IMR-90 (cell line): ENCODE measurements around the gene LRIG1. TPM values are rescaled to one million over a fixed set of nuclear protein-coding genes. Genes with fewer than 3 reads are reported as not detected.
A peak's percentile ranks its signal among the peaks of the same experiment; 100 is the strongest.

Experiments
- ATAC-seq: fragments of 200-7000 bp; cut with Tn5 transposase; 2 replicates; pipeline ENCODE4 v1.9.1; 2020; ENCODE audit warnings: low read depth, mild to moderate bottlenecking, moderate library complexity
- BruUV-seq: library from RNA; stranded (reverse); fragments of 400-500 nt; replicated peaks from 2 replicates; lab custom pipeline; 2021; lab: Mats Ljungman, UMichigan
- CTCF ChIA-PET: fragments of 300-600 bp; formaldehyde crosslinking; extraction: SDS; loops from one replicate; lab custom pipeline; 2021; ENCODE audit warnings: antibody characterized with exemption; lab: Yijun Ruan, JAX
- POLR2A ChIA-PET: fragments of 300-600 bp; sonication (Branson Sonifier 250); formaldehyde crosslinking; loops from one replicate; lab custom pipeline; 2022; ENCODE audit warnings: antibody characterized with exemption; ENCODE audit not compliant: unreplicated experiment; lab: Charles Lee
- DNase-seq: peaks from one replicate; pipeline ENCODE4 v3.0.0; 2013
- H2AFZ ChIP-seq: replicated peaks from 2 replicates; pipeline ENCODE3; 2013; ENCODE audit warnings: low read length, mild to moderate bottlenecking; ENCODE audit not compliant: poor library complexity
- H2AK5ac ChIP-seq: 2 replicates; pipeline ENCODE4 v1.6.1; 2013; ENCODE audit warnings: low read depth, low read length, inconsistent platforms
- H2AK9ac ChIP-seq: replicated peaks from 2 replicates; pipeline ENCODE3; 2013; ENCODE audit warnings: mild to moderate bottlenecking, low read depth, low read length, moderate library complexity; ENCODE audit not compliant: poor library complexity
- H2BK120ac ChIP-seq: 2 replicates; pipeline ENCODE4 v1.6.1; 2013; ENCODE audit warnings: low read depth, low read length, inconsistent platforms
- H2BK15ac ChIP-seq: 3 replicates; pipeline ENCODE4 v1.6.1; 2013; ENCODE audit warnings: low read depth, low read length, inconsistent platforms
- H2BK20ac ChIP-seq: 2 replicates; pipeline ENCODE4 v1.6.1; 2013; ENCODE audit warnings: low read depth, mild to moderate bottlenecking, inconsistent platforms, low read length, moderate library complexity
- H2BK5ac ChIP-seq: 2 replicates; pipeline ENCODE4 v1.6.1; 2013; ENCODE audit warnings: mild to moderate bottlenecking, low read depth, low read length, inconsistent platforms; ENCODE audit not compliant: poor library complexity, severe bottlenecking
- H3K14ac ChIP-seq: replicated peaks from 2 replicates; pipeline ENCODE4 v1.6.1; 2013; ENCODE audit warnings: low read depth, low read length, inconsistent platforms
- H3K18ac ChIP-seq: 2 replicates; pipeline ENCODE4 v1.6.1; 2013; ENCODE audit warnings: low read depth, low read length, control low read depth
- H3K23ac ChIP-seq: 2 replicates; pipeline ENCODE4 v1.6.1; 2013; ENCODE audit warnings: low read depth, low read length, inconsistent platforms
- H3K27ac ChIP-seq: 2 replicates; pipeline ENCODE4 v1.5.1; 2013; ENCODE audit warnings: mild to moderate bottlenecking, control low read depth, low read length; ENCODE audit not compliant: insufficient read depth
- H3K27me3 ChIP-seq: 2 replicates; pipeline ENCODE4 v1.6.1; 2013; ENCODE audit warnings: low read length; ENCODE audit not compliant: control insufficient read depth, insufficient read depth
- H3K36me3 ChIP-seq: 2 replicates; pipeline ENCODE4 v1.6.1; 2013; ENCODE audit warnings: low read length, mixed read lengths; ENCODE audit not compliant: control insufficient read depth, insufficient read depth
- H3K4ac ChIP-seq: 2 replicates; pipeline ENCODE4 v1.6.1; 2013; ENCODE audit warnings: low read depth, low read length, inconsistent platforms
- H3K4me1 ChIP-seq: 2 replicates; pipeline ENCODE4 v1.6.1; 2013; ENCODE audit warnings: low read length, mixed read lengths; ENCODE audit not compliant: control insufficient read depth, insufficient read depth
- H3K4me2 ChIP-seq: 2 replicates; pipeline ENCODE4 v1.6.1; 2013; ENCODE audit warnings: low read depth, mild to moderate bottlenecking, control low read depth, low read length, moderate library complexity
- H3K4me3 ChIP-seq: 2 replicates; pipeline ENCODE4 v1.5.1; 2013; ENCODE audit warnings: low read depth, mild to moderate bottlenecking, control low read depth, low read length, moderate library complexity; ENCODE audit not compliant: insufficient read depth
- H3K56ac ChIP-seq: 2 replicates; pipeline ENCODE4 v1.6.1; 2013; ENCODE audit warnings: low read length, inconsistent platforms; ENCODE audit not compliant: insufficient read depth; ENCODE audit errors: extremely low read depth
- H3K79me1 ChIP-seq, 2 experiments: 2 replicates each; pipeline ENCODE4 v1.6.1; 2013; ENCODE audit warnings: low read length in 2 of 2, inconsistent platforms in 1 of 2, low read depth in 1 of 2
- H3K9ac ChIP-seq: 2 replicates; pipeline ENCODE4 v1.6.1; 2013; ENCODE audit warnings: low read depth, low read length, control low read depth
- H3K9me1 ChIP-seq: 2 replicates; pipeline ENCODE4 v1.6.1; 2013; ENCODE audit warnings: low read length, inconsistent platforms; ENCODE audit not compliant: insufficient read depth
- H3K9me3 ChIP-seq: 2 replicates; pipeline ENCODE4 v1.6.1; 2013; ENCODE audit warnings: low read length; ENCODE audit not compliant: control insufficient read depth, insufficient read depth
- H4K20me1 ChIP-seq: 2 replicates; pipeline ENCODE4 v1.6.1; 2013; ENCODE audit warnings: low read length, inconsistent platforms; ENCODE audit not compliant: insufficient read depth
- H4K5ac ChIP-seq: 2 replicates; pipeline ENCODE4 v1.6.1; 2013; ENCODE audit warnings: mild to moderate bottlenecking, low read depth, low read length, control low read depth
- H4K8ac ChIP-seq, 2 experiments: 2 replicates each; pipeline ENCODE4 v1.6.1; 2013; ENCODE audit warnings: low read depth in 2 of 2, low read length in 2 of 2, control low read depth in 1 of 2, inconsistent platforms in 1 of 2
- H4K91ac ChIP-seq: 2 replicates; pipeline ENCODE4 v1.6.1; 2013; ENCODE audit warnings: low read depth, low read length, inconsistent platforms; ENCODE audit not compliant: insufficient read depth
- BHLHE40 ChIP-seq: fragments of 150-350 bp; IDR thresholded peaks from 2 replicates; pipeline ENCODE4 v1.6.1; 2016; ENCODE audit warnings: mild to moderate bottlenecking, low read depth, low read length
- CHD1 ChIP-seq: IDR thresholded peaks from 2 replicates; pipeline ENCODE4 v1.6.1; 2012; ENCODE audit warnings: low read depth, low read length, improper control_type of control experiment
- ELK1 ChIP-seq: fragments of 150-350 bp; IDR thresholded peaks from 2 replicates; pipeline ENCODE4 v1.6.1; 2016; ENCODE audit warnings: low read depth, mild to moderate bottlenecking, low read length, moderate library complexity, borderline replicate concordance
- FOS ChIP-seq: fragments of 150-350 bp; IDR thresholded peaks from 2 replicates; pipeline ENCODE4 v1.6.1; 2016; ENCODE audit warnings: low read depth, low read length
- MXI1 ChIP-seq: IDR thresholded peaks from 2 replicates; pipeline ENCODE4 v1.6.1; 2012; ENCODE audit warnings: low read depth, mild to moderate bottlenecking, low read length, moderate library complexity, borderline replicate concordance
- RAD21 ChIP-seq: IDR thresholded peaks from 2 replicates; pipeline ENCODE4 v1.6.1; 2012; ENCODE audit warnings: low read length, improper control_type of control experiment
- RFX5 ChIP-seq: IDR thresholded peaks from 2 replicates; pipeline ENCODE4 v1.8.0; 2012; ENCODE audit warnings: low read depth, mild to moderate bottlenecking, low read length, moderate library complexity
- SMC3 ChIP-seq: fragments of 150-350 bp; IDR thresholded peaks from 2 replicates; pipeline ENCODE4 v1.6.1; 2016; ENCODE audit warnings: low read depth, mild to moderate bottlenecking, antibody characterized with exemption, low read length, moderate library complexity
- USF2 ChIP-seq: fragments of 150-350 bp; IDR thresholded peaks from 2 replicates; pipeline ENCODE4 v1.6.1; 2017; ENCODE audit warnings: mild to moderate bottlenecking, antibody characterized with exemption, low read length, low read depth
- WGBS, 2 experiments: methylation state at CpG; one replicate each; pipeline versions ENCODE4 v1.1.5 to v1.1.7; 2013; ENCODE audit warnings: missing lambda C conversion rate in 2 of 2; ENCODE audit not compliant: insufficient read length in 1 of 2; ENCODE audit errors: extremely low coverage in 2 of 2; 5-methylcytosine and 5-hydroxymethylcytosine counted together
- dilution Hi-C: fragments of 300-500 bp; cut with HindIII; formaldehyde crosslinking; loops from one replicate; pipeline ENCODE4 v1.14.3; 2018; ENCODE audit warnings: low sequenced_read_pairs; ENCODE audit not compliant: unreplicated experiment
- in situ Hi-C: fragments of 300-500 bp; cut with MboI; formaldehyde crosslinking; loops from 3 replicates; pipeline ENCODE4 v1.14.3; 2019; ENCODE audit warnings: low sequenced_read_pairs, inconsistent platforms, mixed read lengths
- intact Hi-C: fragments of 100-400 bp; cut with micrococcal nuclease; formaldehyde crosslinking; loops from 2 replicates; pipeline ENCODE4 v1.10.0; 2022
- polyA plus RNA-seq, 3 experiments: library from polyadenylated mRNA; depleted of rRNA; stranded (reverse); fragments of >200 nt; gene quantifications; 2 replicates each; pipeline ENCODE4 v1.2.3, GENCODE V29; 2012; ENCODE audit warnings: low replicate concordance in 1 of 3
- total RNA-seq: library from RNA; depleted of rRNA; stranded (reverse); fragments of >200 nt; gene quantifications from 2 replicates; pipeline ENCODE4 v1.2.3, GENCODE V29; 2012

Gene LRIG1
- total and polyA plus RNA-seq, 2 of the 4 experiments (the other 2 are of a cell fraction) = 62.8 to 87.8 TPM

- ATAC-seq (no peak), DNase-seq (no peak)
- Histone ChIP-seq H3K36me3 (peaks cover 9% of the 10 kb centered on the region; the same call in 1 of the 2 replicates), H2BK20ac (peak overlapping the region; percentile 73), H2AFZ (no peak overlapping the region), H2BK120ac (peak overlapping the region; percentile 84), H3K9ac (no peak overlapping the region), H3K9me3 (no peaks in the 10 kb centered on the region), H2AK9ac (peak overlapping the region; percentile 18), H4K20me1 (0 out of 2 replicates have a peak, but pooled peaks cover 2% of the 10 kb centered on the region), H3K27ac (no peak overlapping the region), H4K8ac (peak overlapping the region; percentile 52 to 62; a peak in 3 of 4 replicates), H3K27me3 (no peaks in the 10 kb centered on the region), H3K4me1 (peaks cover 28% of the 10 kb centered on the region), H3K4me2 (no peak overlapping the region), H3K14ac (peak overlapping the region; percentile 78), H3K56ac (no peak overlapping the region), H3K9me1 (peaks cover 33% of the 10 kb centered on the region), H3K4ac (peak overlapping the region; percentile 86), H4K91ac (peak overlapping the region; percentile 41), H3K4me3 (no peak overlapping the region), H3K79me1 (peaks cover 53 to 76% of the 10 kb centered on the region in 2 experiments), H3K23ac (peak overlapping the region; percentile 75), H4K5ac (0 out of 2 replicates have a peak overlapping the region, but pooled peaks have one; percentile 16), H2BK15ac (peak overlapping the region; percentile 79; the same call in 2 of the 3 replicates), H2AK5ac (peak overlapping the region; percentile 88), H2BK5ac (peak overlapping the region; percentile 31), H3K18ac (peak overlapping the region; percentile 24; the same call in 1 of the 2 replicates)
- no TSS peak for BruUV-seq
- POLR2A ChIA-PET = no interaction called here
- 100% methylated on average over 4 of the region's 8 CpGs; no CpG with 5 or more reads in 1 of the 2 experiments for WGBS, 2 experiments
- dilution Hi-C loops (no loop called here), in situ Hi-C loops (no loop called here), intact Hi-C loops (no loop called here)
- CTCF ChIA-PET = no interaction called here
- TF ChIP-seq SMC3 = no peak
- no peak for TF ChIP-seq MXI1
- no peak for TF ChIP-seq RFX5
- TF ChIP-seq USF2 = no peak
- TF ChIP-seq BHLHE40 = no peak
- no peak for TF ChIP-seq RAD21
- TF ChIP-seq FOS = no peak
- no peak for TF ChIP-seq ELK1
- no peak for TF ChIP-seq CHD1
These were observed 69.9 kb downstream of the LRIG1 start for GRCh38 chr3:66430876-66431275.
